ENCODE results near the gene SARDH. TPM values are rescaled to one million over a fixed set of nuclear protein-coding genes. Genes with fewer than 3 reads are reported as not detected.

Gene SARDH
- total RNA-seq, 4 donors from 2014 or later = 0.32 to 0.98 (median 0.44) TPM; not detected in 1

DNA sequence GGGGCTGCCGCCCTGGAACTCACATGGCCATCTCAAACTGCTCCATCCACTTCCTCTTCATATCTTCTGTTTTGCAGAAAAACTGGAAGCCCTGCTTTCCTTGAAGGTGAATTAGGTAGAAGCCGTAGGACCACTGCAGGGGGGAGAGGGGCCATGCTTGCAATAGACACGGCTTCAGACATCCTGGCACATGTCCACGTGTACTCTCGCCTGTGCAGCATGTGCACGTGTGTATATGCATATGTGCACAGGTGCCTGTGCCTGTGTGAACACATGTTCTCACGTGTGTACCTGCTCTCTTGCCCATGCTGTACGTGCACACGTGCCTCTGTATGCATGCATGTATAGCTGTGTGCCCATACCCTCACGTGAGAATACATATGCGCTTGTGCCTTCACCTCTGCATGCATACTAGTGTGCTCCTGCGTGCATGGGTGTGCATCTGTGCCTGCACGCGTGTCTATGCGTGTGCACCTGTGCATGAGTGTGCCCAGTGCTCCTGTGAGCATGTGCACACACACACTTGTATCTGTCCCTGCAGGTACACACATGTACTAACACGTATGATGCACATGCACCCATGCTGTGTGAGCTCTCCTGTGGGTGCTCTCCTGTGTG lies 47.7 kb upstream of the SARDH start:
- 87% methylated on average over 16 of the region's 16 CpGs for WGBS
- H3K9me3 ChIP-seq = no peaks in the 10 kb centered on the region

DNA sequence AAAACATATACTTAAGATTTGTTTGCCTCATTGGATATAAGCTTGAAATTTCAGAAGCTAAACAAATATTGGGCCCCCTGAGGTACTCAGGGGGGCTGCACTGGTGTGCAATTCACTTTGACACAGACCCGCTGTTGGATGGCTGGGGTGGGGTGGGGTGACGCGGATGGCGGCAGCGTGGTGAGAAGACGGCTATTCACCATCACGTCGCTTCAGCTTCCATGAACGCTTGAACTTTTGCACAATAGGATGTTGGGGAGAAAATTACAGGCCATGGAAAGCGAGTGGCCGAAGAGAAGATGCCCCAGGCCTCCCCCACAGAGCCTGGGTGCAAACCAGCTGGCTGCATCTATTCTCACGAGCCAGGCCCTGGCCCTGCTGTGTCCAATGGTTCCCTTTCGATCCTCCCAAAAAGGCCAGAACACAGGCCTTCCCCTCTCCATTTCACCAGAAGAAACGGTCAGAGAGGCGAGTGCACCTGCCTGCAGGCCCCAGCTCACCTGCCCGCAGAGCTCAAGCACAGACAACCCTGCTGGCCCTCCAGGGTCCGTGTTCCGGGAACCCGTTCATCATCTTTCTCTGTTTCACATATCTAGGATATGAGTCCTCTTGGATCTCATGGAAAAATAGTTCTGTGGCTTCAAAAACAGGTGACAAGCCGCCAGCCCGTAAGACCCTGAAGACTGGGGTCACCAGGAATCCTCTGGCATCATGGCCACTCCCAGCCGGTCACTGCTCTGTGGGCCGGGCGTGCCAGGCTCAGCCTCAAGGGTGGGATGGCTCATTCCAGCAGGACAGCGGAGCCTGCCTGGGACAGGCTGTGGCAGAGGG lies 46.8 kb upstream of the SARDH start:
- 93% methylated on average over 24 of the region's 25 CpGs for WGBS
- H3K27ac ChIP-seq = no peak overlapping the region
- no peak for DNase-seq (ENCODE audit: low spot score in 2 of 2)
- H3K27me3 ChIP-seq = no peaks in the 10 kb centered on the region
- H3K36me3 ChIP-seq = peaks cover 6% of the 10 kb centered on the region
- peaks cover 19% of the 10 kb centered on the region for H3K4me1 ChIP-seq
- no peak overlapping the region for H3K4me3 ChIP-seq
- TF ChIP-seq, protein P1, sequence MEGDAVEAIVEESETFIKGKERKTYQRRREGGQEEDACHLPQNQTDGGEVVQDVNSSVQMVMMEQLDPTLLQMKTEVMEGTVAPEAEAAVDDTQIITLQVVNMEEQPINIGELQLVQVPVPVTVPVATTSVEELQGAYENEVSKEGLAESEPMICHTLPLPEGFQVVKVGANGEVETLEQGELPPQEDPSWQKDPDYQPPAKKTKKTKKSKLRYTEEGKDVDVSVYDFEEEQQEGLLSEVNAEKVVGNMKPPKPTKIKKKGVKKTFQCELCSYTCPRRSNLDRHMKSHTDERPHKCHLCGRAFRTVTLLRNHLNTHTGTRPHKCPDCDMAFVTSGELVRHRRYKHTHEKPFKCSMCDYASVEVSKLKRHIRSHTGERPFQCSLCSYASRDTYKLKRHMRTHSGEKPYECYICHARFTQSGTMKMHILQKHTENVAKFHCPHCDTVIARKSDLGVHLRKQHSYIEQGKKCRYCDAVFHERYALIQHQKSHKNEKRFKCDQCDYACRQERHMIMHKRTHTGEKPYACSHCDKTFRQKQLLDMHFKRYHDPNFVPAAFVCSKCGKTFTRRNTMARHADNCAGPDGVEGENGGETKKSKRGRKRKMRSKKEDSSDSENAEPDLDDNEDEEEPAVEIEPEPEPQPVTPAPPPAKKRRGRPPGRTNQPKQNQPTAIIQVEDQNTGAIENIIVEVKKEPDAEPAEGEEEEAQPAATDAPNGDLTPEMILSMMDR (IDR thresholded peaks at IDR 0.05) = no peak
- TF ChIP-seq EP300 (IDR thresholded peaks at IDR 0.05) (no peak), POLR2AphosphoS5 (IDR thresholded peaks at IDR 0.05) (no peak), POLR2A (IDR thresholded peaks at IDR 0.05) (no peak)
- H3K9me3 ChIP-seq = no peaks in the 10 kb centered on the region

More for the DNA sequence above, 47.7 kb upstream of the SARDH start:
- no peak overlapping the region for H3K27ac ChIP-seq
- TF ChIP-seq POLR2A (IDR thresholded peaks at IDR 0.05) = no peak
- TF ChIP-seq, protein P1 (IDR thresholded peaks at IDR 0.05) = no peak
- no peak for TF ChIP-seq EP300 (IDR thresholded peaks at IDR 0.05)
- TF ChIP-seq POLR2AphosphoS5 (IDR thresholded peaks at IDR 0.05) = no peak
- no peak overlapping the region for H3K4me3 ChIP-seq
- H3K4me1 ChIP-seq = peaks cover 19% of the 10 kb centered on the region
- peaks cover 6% of the 10 kb centered on the region for H3K36me3 ChIP-seq
- no peak for DNase-seq (ENCODE audit: low spot score in 2 of 2)
- H3K27me3 ChIP-seq = no peaks in the 10 kb centered on the region

DNA sequence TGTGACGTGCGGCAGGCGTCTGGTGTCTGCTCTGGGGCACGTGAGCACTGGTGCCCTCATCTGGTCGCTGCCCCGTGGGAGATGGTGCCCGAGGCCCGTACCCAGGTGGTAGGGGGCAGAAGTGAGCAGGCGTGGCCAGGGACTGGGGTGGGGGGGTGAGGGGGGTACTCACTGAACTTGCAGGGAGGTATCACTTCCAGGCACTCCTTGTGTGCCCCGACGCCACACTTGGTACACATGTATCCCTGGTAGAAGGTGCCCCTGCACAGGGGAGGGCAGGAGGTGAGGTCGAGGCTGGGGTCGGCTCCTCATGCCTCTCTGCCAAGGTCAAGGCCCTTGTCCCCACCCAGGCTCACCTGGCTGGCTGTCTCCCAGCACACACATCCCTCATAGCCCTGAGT lies 45.2 kb upstream of the SARDH start:
- H3K9me3 ChIP-seq = no peaks in the 10 kb centered on the region
- DNase-seq (ENCODE audit: low spot score in 2 of 2) = no peak
- WGBS = 77% methylated on average over 11 of the region's 13 CpGs
- no peaks in the 10 kb centered on the region for H3K27me3 ChIP-seq
- peaks cover 19% of the 10 kb centered on the region for H3K36me3 ChIP-seq
- no peak overlapping the region for H3K27ac ChIP-seq
- H3K4me1 ChIP-seq = peaks cover 8% of the 10 kb centered on the region
- H3K4me3 ChIP-seq = no peak overlapping the region
- TF ChIP-seq, protein P1 (IDR thresholded peaks at IDR 0.05) = no peak
- TF ChIP-seq POLR2AphosphoS5 (IDR thresholded peaks at IDR 0.05) (no peak), EP300 (IDR thresholded peaks at IDR 0.05) (no peak), POLR2A (IDR thresholded peaks at IDR 0.05) (no peak)

DNA sequence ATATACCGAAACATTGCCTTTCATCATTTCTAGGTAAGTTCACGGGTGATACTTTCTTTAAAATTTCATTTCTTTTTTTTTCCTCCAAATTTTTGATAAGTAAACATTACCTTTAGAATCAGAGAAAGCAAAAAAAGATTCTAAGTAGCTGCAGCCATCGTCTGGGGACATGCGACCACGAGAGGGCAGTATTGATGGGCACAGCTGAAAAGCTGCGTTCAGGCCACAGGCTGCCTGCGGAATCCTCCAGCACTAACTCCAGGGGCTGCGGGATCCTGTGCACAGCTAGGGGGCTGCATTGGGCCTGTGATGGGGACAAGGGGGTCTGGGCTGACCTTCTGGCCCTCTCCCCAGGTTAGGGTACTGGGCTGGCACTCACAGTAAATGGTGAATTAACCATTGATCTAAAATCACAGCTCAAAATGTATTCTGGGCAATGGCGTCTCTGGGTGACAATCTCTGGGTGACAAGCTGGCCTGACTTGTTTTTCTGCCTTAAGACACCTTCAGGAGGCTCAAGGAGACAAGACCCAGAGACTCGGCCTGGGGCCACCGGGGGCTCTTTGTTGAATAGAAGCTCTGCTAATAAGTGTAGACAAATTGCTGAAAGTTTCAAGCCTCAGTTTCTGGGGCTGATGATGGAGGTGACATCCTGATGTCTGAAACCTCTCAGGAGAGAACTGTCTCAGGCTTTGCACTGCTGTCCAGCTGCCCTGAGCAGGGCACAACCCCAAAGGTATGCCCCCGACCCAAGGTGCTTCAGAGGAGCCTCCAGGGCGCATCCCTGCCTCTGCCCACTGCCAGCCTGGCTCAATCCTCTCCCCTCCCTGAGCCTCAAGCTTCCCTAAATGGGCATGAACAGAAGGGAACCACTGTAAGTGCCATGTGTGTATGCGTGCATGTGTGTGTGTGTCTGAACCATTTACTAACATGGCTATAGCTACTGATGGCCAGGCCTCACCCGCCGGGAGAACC lies 44.3 kb upstream of the SARDH start:
- no peaks in the 10 kb centered on the region for H3K27me3 ChIP-seq
- DNase-seq (ENCODE audit: low spot score in 2 of 2) = no peak
- H3K27ac ChIP-seq = no peak overlapping the region
- no peak overlapping the region for H3K4me3 ChIP-seq
- TF ChIP-seq POLR2A (IDR thresholded peaks at IDR 0.05) (no peak), POLR2AphosphoS5 (IDR thresholded peaks at IDR 0.05) (no peak), EP300 (IDR thresholded peaks at IDR 0.05) (no peak)
- TF ChIP-seq, protein P1 (IDR thresholded peaks at IDR 0.05) = peak; percentile 44 to 75
- WGBS = 42% methylated on average over 10 of the region's 16 CpGs
- H3K36me3 ChIP-seq = peaks cover 24% of the 10 kb centered on the region
- no peaks in the 10 kb centered on the region for H3K9me3 ChIP-seq
- H3K4me1 ChIP-seq = peaks cover under 1% of the 10 kb centered on the region
